Glutamatergic neuron (in vitro differentiated cells): ENCODE data around the gene DAB2IP. TPM values are rescaled to one million over a fixed set of nuclear protein-coding genes. Genes with fewer than 3 reads are reported as not detected.

Experiments
- DNase-seq: peaks from one replicate; pipeline ENCODE4 v3.0.0; 2022
- H3K27ac Mint-ChIP-seq: one replicate; pipeline ENCODE4 v1.8.0; 2020; ENCODE audit warnings: mild to moderate bottlenecking, mixed read lengths, inconsistent platforms; ENCODE audit not compliant: unreplicated experiment
- H3K27me3 Mint-ChIP-seq: one replicate; pipeline ENCODE4 v1.8.0; 2020; ENCODE audit warnings: mild to moderate bottlenecking, moderate library complexity, mixed read lengths, inconsistent platforms; ENCODE audit not compliant: unreplicated experiment
- H3K36me3 Mint-ChIP-seq: one replicate; pipeline ENCODE4 v1.8.0; 2020; ENCODE audit warnings: mild to moderate bottlenecking, mixed read lengths, inconsistent platforms; ENCODE audit not compliant: unreplicated experiment
- H3K4me1 Mint-ChIP-seq: one replicate; pipeline ENCODE4 v1.8.0; 2020; ENCODE audit warnings: mild to moderate bottlenecking, low read depth, mixed read lengths, inconsistent platforms; ENCODE audit not compliant: unreplicated experiment
- H3K4me3 Mint-ChIP-seq: one replicate; pipeline ENCODE4 v1.8.0; 2020; ENCODE audit warnings: mild to moderate bottlenecking, mixed read lengths, inconsistent platforms; ENCODE audit not compliant: unreplicated experiment
- H3K9me3 Mint-ChIP-seq: one replicate; pipeline ENCODE4 v1.8.0; 2020; ENCODE audit warnings: mild to moderate bottlenecking, moderate library complexity, mixed read lengths, inconsistent platforms; ENCODE audit not compliant: unreplicated experiment
- CTCF ChIP-seq: fragments of 200-600 bp; sonication (generic); IDR thresholded peaks from one replicate; pipeline ENCODE4 v1.5.0; 2021; ENCODE audit not compliant: partially characterized antibody, unreplicated experiment
- total RNA-seq: library from RNA; stranded (reverse); fragmentation: NEBNext Ultra II Directional; extraction: Animal tissue kit (Norgen Biotek cat#: 25700); gene quantifications from one replicate; pipeline ENCODE4 v1.2.1, GENCODE V29; 2021; ENCODE audit not compliant: unreplicated experiment

Gene DAB2IP
- total RNA-seq, 1 donor from 2014 or later = 32.9 TPM

GRCh38 chr9:121672986-121673385 lies 21.6 kb downstream of the DAB2IP start:
- Mint-ChIP-seq H3K4me3 (no peak overlapping the region), H3K4me1 (no peaks in the 10 kb centered on the region), H3K27ac (no peak overlapping the region), H3K9me3 (no peaks in the 10 kb centered on the region), H3K36me3 (peaks cover 5% of the 10 kb centered on the region), H3K27me3 (peaks cover 2% of the 10 kb centered on the region)
- no peak for DNase-seq
- no peak for TF ChIP-seq CTCF

- no peaks in the 10 kb centered on the region for H3K9me3 Mint-ChIP-seq
- no peaks in the 10 kb centered on the region for H3K4me1 Mint-ChIP-seq
- no peak for DNase-seq
- H3K27ac Mint-ChIP-seq = no peak overlapping the region
- peaks cover 2% of the 10 kb centered on the region for H3K27me3 Mint-ChIP-seq
- H3K36me3 Mint-ChIP-seq = peaks cover 5% of the 10 kb centered on the region
- TF ChIP-seq CTCF = no peak
- no peak overlapping the region for H3K4me3 Mint-ChIP-seq
Measured at GRCh38 chr9:121673576-121673975, 22.1 kb downstream of the DAB2IP start.

GRCh38 chr9:121674017-121674416 lies 22.6 kb downstream of the DAB2IP start:
- no peaks in the 10 kb centered on the region for H3K4me1 Mint-ChIP-seq
- H3K27ac Mint-ChIP-seq = no peak overlapping the region
- H3K9me3 Mint-ChIP-seq = no peaks in the 10 kb centered on the region
- H3K4me3 Mint-ChIP-seq = no peak overlapping the region
- H3K36me3 Mint-ChIP-seq = peaks cover 5% of the 10 kb centered on the region
- no peak for DNase-seq
- H3K27me3 Mint-ChIP-seq = peaks cover 2% of the 10 kb centered on the region
- TF ChIP-seq CTCF = no peak

GRCh38 chr9:121674952-121675351 lies 23.5 kb downstream of the DAB2IP start:
- Mint-ChIP-seq H3K27me3 (peaks cover 3% of the 10 kb centered on the region), H3K4me3 (no peak overlapping the region), H3K36me3 (peaks cover 5% of the 10 kb centered on the region), H3K27ac (no peak overlapping the region), H3K4me1 (no peaks in the 10 kb centered on the region), H3K9me3 (no peaks in the 10 kb centered on the region)
- no peak for DNase-seq
- no peak for TF ChIP-seq CTCF

DNA sequence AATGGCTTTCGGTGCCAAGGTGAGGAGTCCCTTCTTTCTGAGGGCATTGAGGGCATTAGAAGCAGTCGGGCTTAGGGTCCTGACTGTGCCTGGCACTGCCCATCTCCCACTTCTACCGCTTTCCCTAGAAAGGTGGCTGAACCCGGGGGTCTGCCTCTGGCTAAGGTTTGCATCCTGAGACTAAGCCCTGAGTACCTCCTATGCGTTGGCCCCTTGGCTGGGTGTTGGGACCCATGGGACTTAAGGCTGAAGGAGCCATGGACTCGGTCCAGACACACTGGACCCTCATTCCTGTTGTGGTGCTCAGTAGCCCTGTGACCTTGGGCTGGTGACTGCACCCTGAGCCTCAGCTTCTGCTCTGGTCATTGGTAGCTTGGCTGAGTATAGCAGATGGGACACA lies 23.9 kb downstream of the DAB2IP start:
- Mint-ChIP-seq H3K36me3 (peaks cover 5% of the 10 kb centered on the region), H3K4me1 (no peaks in the 10 kb centered on the region), H3K9me3 (no peaks in the 10 kb centered on the region), H3K27me3 (peaks cover 3% of the 10 kb centered on the region), H3K4me3 (no peak overlapping the region), H3K27ac (no peak overlapping the region)
- no peak for TF ChIP-seq CTCF
- DNase-seq = no peak
